Activated naive CD8-positive, alpha-beta T cell (primary cell): ENCODE data around the gene RTKN.
"Not testable (repeated sequence)": the region's sequence is repeated elsewhere in the genome, so short reads cannot be mapped to it uniquely, and the experiment has no call there.

Source experiments
- H3K27ac Mint-ChIP-seq: one replicate; pipeline ENCODE4 v1.8.0; 2021; ENCODE audit warnings: mixed read lengths
- H3K27me3 Mint-ChIP-seq: one replicate; pipeline ENCODE4 v1.8.0; 2021; ENCODE audit warnings: mixed read lengths
- H3K36me3 Mint-ChIP-seq: one replicate; pipeline ENCODE4 v1.8.0; 2021; ENCODE audit warnings: mixed read lengths
- H3K4me1 Mint-ChIP-seq: one replicate; pipeline ENCODE4 v1.8.0; 2021; ENCODE audit warnings: low read depth, mixed read lengths
- H3K4me3 Mint-ChIP-seq: one replicate; pipeline ENCODE4 v1.8.0; 2021; ENCODE audit warnings: mild to moderate bottlenecking, mixed read lengths
- H3K9me3 Mint-ChIP-seq: one replicate; pipeline ENCODE4 v1.8.0; 2021; ENCODE audit warnings: low read depth, mixed read lengths

Gene RTKN

GRCh38 chr2:74430502-74430901 lies 11.2 kb downstream of the RTKN start:
- Mint-ChIP-seq H3K27me3 (no peaks in the 10 kb centered on the region), H3K36me3 (no peaks in the 10 kb centered on the region), H3K4me3 (no peak overlapping the region), H3K4me1 (no peaks in the 10 kb centered on the region), H3K27ac (no peak overlapping the region), H3K9me3 (no peaks in the 10 kb centered on the region)

GRCh38 chr2:74429487-74430451 lies 12.0 kb downstream of the RTKN start:
- Mint-ChIP-seq H3K36me3 (no peaks in the 10 kb centered on the region), H3K4me1 (no peaks in the 10 kb centered on the region), H3K4me3 (no peak overlapping the region), H3K27me3 (no peaks in the 10 kb centered on the region), H3K9me3 (no peaks in the 10 kb centered on the region), H3K27ac (no peak overlapping the region)

- H3K9me3 Mint-ChIP-seq, result no peaks in the 10 kb centered on the region
- no peaks in the 10 kb centered on the region for H3K36me3 Mint-ChIP-seq
- H3K27ac Mint-ChIP-seq, result no peak overlapping the region
- no peak overlapping the region for H3K4me3 Mint-ChIP-seq
- no peaks in the 10 kb centered on the region for H3K4me1 Mint-ChIP-seq
- no peaks in the 10 kb centered on the region for H3K27me3 Mint-ChIP-seq
Observed at GRCh38 chr2:74428675-74429074, 13.1 kb downstream of the RTKN start.

- H3K27me3 Mint-ChIP-seq, result no peaks in the 10 kb centered on the region
- H3K9me3 Mint-ChIP-seq, result no peaks in the 10 kb centered on the region
- no peak overlapping the region for H3K27ac Mint-ChIP-seq
- no peaks in the 10 kb centered on the region for H3K36me3 Mint-ChIP-seq
- H3K4me3 Mint-ChIP-seq, result no peak overlapping the region
- H3K4me1 Mint-ChIP-seq, result peaks cover 4% of the 10 kb centered on the region
Observed at GRCh38 chr2:74427551-74427950, 14.2 kb downstream of the RTKN start.

- H3K4me3 Mint-ChIP-seq, result no peak overlapping the region
- H3K36me3 Mint-ChIP-seq, result no peaks in the 10 kb centered on the region
- no peaks in the 10 kb centered on the region for H3K27me3 Mint-ChIP-seq
- H3K27ac Mint-ChIP-seq, result no peak overlapping the region
- peaks cover 5% of the 10 kb centered on the region for H3K4me1 Mint-ChIP-seq
- H3K9me3 Mint-ChIP-seq, result no peaks in the 10 kb centered on the region
Observed at GRCh38 chr2:74426181-74426758, 15.5 kb downstream of the RTKN start.

- H3K4me3 Mint-ChIP-seq, result no peak overlapping the region
- no peaks in the 10 kb centered on the region for H3K27me3 Mint-ChIP-seq
- H3K36me3 Mint-ChIP-seq, result no peaks in the 10 kb centered on the region
- peaks cover 11% of the 10 kb centered on the region for H3K4me1 Mint-ChIP-seq
- H3K9me3 Mint-ChIP-seq, result no peaks in the 10 kb centered on the region
- H3K27ac Mint-ChIP-seq, result no peak overlapping the region
Observed at GRCh38 chr2:74425523-74425922, 16.2 kb downstream of the RTKN start.

GRCh38 chr2:74424995-74425406 lies 16.7 kb downstream of the RTKN start:
- peaks cover 16% of the 10 kb centered on the region for H3K4me1 Mint-ChIP-seq
- no peaks in the 10 kb centered on the region for H3K36me3 Mint-ChIP-seq
- H3K27ac Mint-ChIP-seq, result no peak overlapping the region
- no peaks in the 10 kb centered on the region for H3K27me3 Mint-ChIP-seq
- H3K4me3 Mint-ChIP-seq, result no peak overlapping the region
- H3K9me3 Mint-ChIP-seq, result no peaks in the 10 kb centered on the region

GRCh38 chr2:74424139-74424992 lies 17.4 kb downstream of the RTKN start:
- no peaks in the 10 kb centered on the region for H3K9me3 Mint-ChIP-seq
- no peak overlapping the region for H3K27ac Mint-ChIP-seq
- H3K27me3 Mint-ChIP-seq, result no peaks in the 10 kb centered on the region
- no peak overlapping the region for H3K4me3 Mint-ChIP-seq
- H3K36me3 Mint-ChIP-seq, result no peaks in the 10 kb centered on the region
- H3K4me1 Mint-ChIP-seq, result peaks cover 19% of the 10 kb centered on the region

- no peaks in the 10 kb centered on the region for H3K9me3 Mint-ChIP-seq
- H3K4me3 Mint-ChIP-seq, result peak overlapping the region; percentile 100
- H3K36me3 Mint-ChIP-seq, result no peaks in the 10 kb centered on the region
- H3K4me1 Mint-ChIP-seq, result peaks cover 19% of the 10 kb centered on the region
- H3K27me3 Mint-ChIP-seq, result no peaks in the 10 kb centered on the region
- peak overlapping the region; percentile 37 for H3K27ac Mint-ChIP-seq
Observed at GRCh38 chr2:74423231-74424095, 18.3 kb downstream of the RTKN start.

- H3K36me3 Mint-ChIP-seq, result no peaks in the 10 kb centered on the region
- peak within 1 kb of the TSS; percentile 100 for H3K4me3 Mint-ChIP-seq
- no peaks in the 10 kb centered on the region for H3K9me3 Mint-ChIP-seq
- H3K27me3 Mint-ChIP-seq, result no peaks in the 10 kb centered on the region
- H3K27ac Mint-ChIP-seq, result peak within 1 kb of the TSS; percentile 96
- peaks cover 21% of the 10 kb centered on the region for H3K4me1 Mint-ChIP-seq
Observed at GRCh38 chr2:74421221-74421870, 20.4 kb downstream of the RTKN start, which contains the start of the genes C2orf81 and WDR54. TSS of gene C2orf81 (minus strand) at chr2:74421619. CDS start at chr2:74421560, 59 bp downstream. TSS of gene WDR54 (plus strand) at chr2:74421730. CDS start at chr2:74422154, 424 bp downstream.

- H3K27me3 Mint-ChIP-seq, H3K36me3 Mint-ChIP-seq, H3K9me3 Mint-ChIP-seq: not testable (repeated sequence)
- Mint-ChIP-seq H3K4me1 (peaks cover 26% of the 10 kb centered on the region), H3K4me3 (peak overlapping the region; percentile 100), H3K27ac (peak overlapping the region; percentile 87)
Observed at GRCh38 chr2:74420443-74421103, 21.2 kb downstream of the RTKN start.

- H3K9me3 Mint-ChIP-seq, result no peaks in the 10 kb centered on the region
- H3K4me3 Mint-ChIP-seq, result peak overlapping the region; percentile 78
- H3K36me3 Mint-ChIP-seq, result no peaks in the 10 kb centered on the region
- no peaks in the 10 kb centered on the region for H3K27me3 Mint-ChIP-seq
- H3K27ac Mint-ChIP-seq, result peak overlapping the region; percentile 73
- H3K4me1 Mint-ChIP-seq, result peaks cover 28% of the 10 kb centered on the region
Observed at GRCh38 chr2:74420006-74420405, 21.7 kb downstream of the RTKN start.

- Mint-ChIP-seq H3K4me1 (peaks cover 28% of the 10 kb centered on the region), H3K9me3 (no peaks in the 10 kb centered on the region), H3K27me3 (no peaks in the 10 kb centered on the region), H3K27ac (no peak overlapping the region), H3K36me3 (no peaks in the 10 kb centered on the region), H3K4me3 (no peak overlapping the region)
Observed at GRCh38 chr2:74419345-74419744, 22.4 kb downstream of the RTKN start.
